Measurements from ENCODE around the gene TFIP11. TPM values are rescaled to one million over a fixed set of nuclear protein-coding genes. Genes with fewer than 3 reads are reported as not detected.

Gene TFIP11
- total and polyA plus RNA-seq, 2 of the 8 experiments (the other 6 are each of a cell fraction or from before 2014, with no cell fraction given) = 18.1 to 28.3 TPM

- TF ChIP-seq FOSL1 (IDR thresholded peaks at IDR 0.05; ENCODE audit: insufficient read depth, low read depth, low read length) (no peak), TEAD4 (IDR thresholded peaks at IDR 0.05; ENCODE audit: low read depth, low read length) (no peak), RXRA (IDR thresholded peaks at IDR 0.05; ENCODE audit: insufficient read depth, low read depth, low read length) (no peak), RAD21 (IDR thresholded peaks at IDR 0.05 in 1 of 2, conservative IDR thresholded peaks at IDR 0.05 in 1 of 2; ENCODE audit: low read depth in 2 of 2, low read length in 2 of 2) (no peak), JUND (IDR thresholded peaks at IDR 0.05; ENCODE audit: low read length) (no peak), ASH2L (IDR thresholded peaks at IDR 0.05; ENCODE audit: low read length) (no peak), EGR1 (IDR thresholded peaks at IDR 0.05; ENCODE audit: borderline replicate concordance, low read depth, low read length) (no peak)
These were observed 33.1 kb downstream of the TFIP11 start (continued) for GRCh38 chr22:26479043-26479791.
